ENCODE results near the gene EDC4.
"Not testable (repeated sequence)": the region's sequence is repeated elsewhere in the genome, so short reads cannot be mapped to it uniquely, and the experiment has no call there.

Gene EDC4

GRCh38 chr16:67847064-67847861 lies 25.6 kb upstream of the EDC4 start, which contains the start of gene CENPT:
Gene CENPT (minus strand): TSS chr16:67847693. CDS start chr16:67833859, 13,834 bp downstream.
- no peak for DNase-seq (ENCODE audit: low read depth in 2 of 2)

DNA sequence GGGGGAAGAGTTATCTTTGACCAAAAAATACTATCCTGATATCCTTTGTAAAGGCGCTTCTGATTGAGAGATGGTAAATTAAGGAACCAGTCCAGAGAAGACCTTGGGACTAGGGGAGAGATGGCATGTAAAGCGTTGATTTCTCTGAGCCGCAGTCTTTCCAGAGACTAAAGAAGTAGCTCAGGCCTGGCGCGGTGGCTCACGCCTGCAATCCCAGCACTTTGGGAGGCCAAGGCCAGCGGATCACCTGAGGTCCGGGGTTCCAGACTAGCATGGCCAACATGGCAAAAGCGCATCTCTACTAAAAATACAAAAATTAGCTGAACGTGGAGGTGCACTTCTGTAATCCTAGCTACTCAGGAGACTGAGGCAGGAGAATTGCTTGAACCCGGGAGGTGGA lies 24.7 kb upstream of the EDC4 start:
- DNase-seq (ENCODE audit: low read depth in 2 of 2), result no peak

DNA sequence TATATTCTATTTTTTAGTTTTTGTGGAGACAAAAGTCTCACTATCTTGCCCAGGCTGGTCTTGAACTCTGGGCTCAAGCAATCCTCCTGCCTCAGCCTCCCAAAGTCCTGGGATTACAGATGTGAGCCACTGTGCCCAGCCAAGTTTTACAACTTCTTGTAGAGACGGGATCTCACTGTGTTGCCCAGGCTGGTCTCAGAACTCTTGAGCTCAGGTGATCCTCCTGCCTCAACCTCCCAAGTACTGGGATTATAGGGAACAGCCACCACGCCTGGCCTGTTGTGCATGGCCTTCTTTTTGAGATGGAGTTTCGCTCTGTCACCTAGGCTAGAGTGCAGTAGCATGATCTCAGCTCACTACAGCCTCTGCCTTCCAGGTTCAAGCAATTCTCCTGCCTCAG lies 19.2 kb upstream of the EDC4 start:
- no peak for DNase-seq (ENCODE audit: low read depth in 2 of 2)

- DNase-seq (ENCODE audit: low read depth in 2 of 2), result no peak
These were observed 17.1 kb upstream of the EDC4 start for GRCh38 chr16:67855789-67856188.

- no peak for DNase-seq (ENCODE audit: low read depth in 2 of 2)
These were observed 15.8 kb upstream of the EDC4 start for GRCh38 chr16:67856927-67857546.

DNA sequence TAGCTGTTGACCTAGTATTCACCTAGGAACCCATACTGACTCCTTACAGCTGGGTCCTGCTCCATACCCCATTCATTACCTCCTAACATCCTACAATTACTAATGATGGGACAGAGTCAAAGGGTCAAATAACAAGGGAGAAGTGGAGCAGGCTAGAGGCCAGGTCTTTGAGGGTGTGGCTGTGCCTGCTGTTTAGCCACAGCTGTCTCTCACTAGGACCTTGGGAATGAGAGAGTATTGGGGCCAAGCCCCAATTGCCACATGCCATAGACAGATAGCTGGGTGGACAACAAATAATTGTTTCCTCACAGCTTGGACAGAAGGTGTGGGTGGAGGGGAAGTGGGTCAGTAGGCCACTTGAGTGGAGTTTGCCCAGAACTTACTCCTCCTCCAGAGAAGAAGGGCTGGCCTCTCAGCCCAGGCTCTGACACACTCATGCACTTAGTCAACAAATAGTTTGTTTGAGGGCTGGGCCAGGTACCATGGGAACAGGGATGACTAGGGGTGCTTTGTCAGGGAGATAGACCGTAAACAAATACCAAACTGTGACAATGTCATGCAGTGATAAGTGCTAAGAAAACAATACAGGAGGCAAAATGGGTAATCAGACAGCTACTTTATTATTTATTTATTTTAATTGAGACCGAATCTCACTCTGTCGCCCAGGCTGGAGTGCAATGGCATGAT lies 15.2 kb upstream of the EDC4 start:
- no peak for DNase-seq (ENCODE audit: low read depth in 2 of 2)

DNA sequence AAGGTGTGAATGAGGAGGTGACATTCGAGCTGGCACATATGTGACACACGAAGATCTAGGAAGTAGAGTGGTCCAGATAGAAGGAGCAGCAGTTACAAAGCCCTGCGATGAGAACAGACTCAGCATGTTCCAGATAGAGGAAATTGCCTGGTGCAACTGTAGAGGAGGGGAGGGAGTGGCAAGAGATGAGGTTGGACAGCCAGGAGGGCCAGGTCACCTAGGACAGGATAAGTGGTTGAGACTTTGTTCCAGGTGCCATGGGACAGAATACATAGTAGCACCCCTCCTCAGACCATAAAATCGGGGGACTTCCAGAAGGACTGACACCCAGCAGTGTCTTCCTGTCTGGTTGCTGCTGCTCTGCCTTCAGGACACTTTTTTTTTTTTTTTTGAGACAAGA lies 14.4 kb upstream of the EDC4 start:
- DNase-seq (ENCODE audit: low read depth in 2 of 2), result no peak

DNA sequence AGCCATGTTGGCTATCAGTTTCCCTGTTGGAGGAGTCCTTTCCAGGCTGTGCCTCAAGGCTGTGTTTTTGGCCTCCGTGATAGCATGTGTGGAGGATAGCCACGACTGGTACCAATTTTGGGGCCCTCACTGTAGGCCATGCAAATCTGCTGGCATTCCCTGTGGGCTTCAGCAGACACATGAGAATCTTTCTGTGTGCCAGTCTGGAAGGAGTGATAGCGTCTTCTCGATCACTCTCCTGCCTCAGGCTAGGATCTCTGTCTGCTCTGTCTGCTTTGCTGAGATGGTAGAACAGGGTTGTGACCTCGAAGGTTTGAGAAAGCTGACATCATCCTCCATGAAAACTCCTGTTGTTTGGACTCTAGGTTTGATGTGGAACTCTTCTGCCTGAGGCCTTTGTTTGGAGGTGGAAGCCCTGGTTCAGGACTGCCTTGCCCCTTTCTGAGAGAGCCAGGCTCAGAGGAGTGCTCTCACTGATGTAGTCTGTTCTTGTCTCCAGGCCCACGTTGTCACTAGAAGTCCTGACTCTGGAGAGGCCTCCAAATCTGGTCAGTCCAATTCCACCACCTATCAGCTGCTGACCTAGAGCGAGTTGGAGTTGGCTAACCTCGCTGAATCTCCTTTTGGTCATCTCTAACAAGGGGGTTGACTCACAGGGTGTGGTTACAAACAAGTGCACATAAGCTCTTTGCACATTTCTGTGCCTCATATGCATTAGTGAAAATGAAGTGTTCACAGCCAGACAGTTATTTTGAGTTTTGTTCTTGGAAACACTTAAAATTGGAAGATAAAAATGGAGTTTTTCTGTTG lies 12.1 kb upstream of the EDC4 start:
- no peak for DNase-seq (ENCODE audit: low read depth in 2 of 2)

DNA sequence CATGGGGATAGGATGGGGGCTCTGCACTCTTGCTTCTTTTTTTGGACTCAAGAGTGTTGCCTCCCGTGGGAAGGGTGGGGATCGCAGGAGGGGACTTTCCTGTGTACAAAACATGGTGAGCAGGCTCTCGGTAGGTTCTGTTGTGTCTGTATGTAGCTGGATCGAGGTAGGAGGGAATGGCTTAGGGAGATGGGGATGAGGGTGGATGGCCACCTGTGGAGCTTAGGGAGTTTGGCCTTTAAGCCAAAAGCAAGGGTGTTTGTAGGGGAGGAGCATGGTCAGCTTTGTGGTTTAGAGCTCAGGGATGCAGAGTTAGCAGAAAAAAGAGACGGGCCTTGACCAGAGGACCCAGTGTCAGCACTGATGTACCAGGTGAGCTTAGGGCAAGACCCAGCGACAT lies 11.0 kb upstream of the EDC4 start:
- DNase-seq (ENCODE audit: low read depth in 2 of 2), result no peak

DNA sequence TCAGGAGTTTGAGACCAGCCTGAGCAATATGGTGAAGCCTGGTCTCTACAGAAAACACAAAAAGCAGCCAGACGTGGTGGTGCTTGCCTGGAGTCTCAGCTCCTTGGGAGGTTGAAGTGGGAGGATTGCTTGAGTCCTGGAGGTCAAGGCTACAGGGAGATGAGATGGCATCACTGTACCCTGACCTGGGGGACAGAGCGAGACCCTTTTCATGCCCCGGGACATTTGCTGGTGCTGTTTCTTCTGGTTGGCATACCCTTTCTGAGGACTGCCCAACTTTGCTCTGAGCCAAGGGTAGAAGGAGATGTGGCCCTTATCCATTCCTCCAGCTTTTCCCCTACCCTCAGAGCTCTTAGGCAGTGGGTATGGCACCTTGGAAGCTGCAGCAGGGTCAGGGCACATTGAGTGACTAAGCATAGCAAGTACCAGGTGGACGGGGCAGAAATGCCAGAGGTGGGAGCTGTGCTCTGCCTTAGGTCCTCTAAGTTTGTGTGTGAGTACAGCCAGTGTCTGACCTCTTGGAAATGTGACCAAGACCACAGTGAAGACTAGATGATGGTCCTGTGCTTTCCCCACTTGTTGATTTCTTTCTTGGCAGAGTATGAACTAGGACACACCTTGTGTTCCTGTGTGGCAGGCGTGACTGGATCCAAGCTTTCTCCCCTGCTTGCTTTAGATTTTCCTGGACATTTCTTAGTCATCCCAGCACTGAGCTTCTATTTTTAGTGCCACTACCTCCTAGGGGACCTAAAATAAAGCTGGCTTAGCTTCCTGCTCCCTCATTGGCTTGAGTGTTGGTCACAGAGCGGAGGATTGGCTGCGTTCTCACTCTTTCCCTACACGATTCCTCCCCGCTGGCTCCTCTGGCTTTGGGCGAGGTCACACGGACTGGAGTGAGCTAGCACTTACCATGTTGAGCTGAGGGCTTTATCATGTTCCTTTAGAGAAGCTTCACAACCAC lies 9.9 kb upstream of the EDC4 start:
- DNase-seq (ENCODE audit: low read depth in 2 of 2), result no peak

DNA sequence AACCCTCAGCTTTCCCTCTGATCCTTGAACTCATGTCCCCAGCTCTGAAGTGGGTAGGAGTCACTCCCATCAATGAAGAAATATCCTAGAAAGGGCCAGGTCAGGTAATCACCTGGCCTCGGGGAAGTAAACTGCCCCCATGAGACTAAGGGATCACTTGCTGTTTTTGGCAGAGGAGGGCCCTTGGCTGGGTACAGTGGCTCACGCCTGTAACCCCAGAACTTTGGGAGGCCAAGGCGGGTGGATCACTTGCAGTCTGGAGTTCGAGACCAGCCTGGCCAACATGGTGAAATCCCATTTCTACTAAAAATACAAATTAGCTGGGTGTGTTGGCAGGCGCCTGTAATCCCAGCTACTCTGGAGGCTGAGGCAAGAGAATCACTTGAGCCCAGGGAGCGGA lies 8.8 kb upstream of the EDC4 start:
- not testable (repeated sequence) for DNase-seq (ENCODE audit: low read depth in 2 of 2)

DNA sequence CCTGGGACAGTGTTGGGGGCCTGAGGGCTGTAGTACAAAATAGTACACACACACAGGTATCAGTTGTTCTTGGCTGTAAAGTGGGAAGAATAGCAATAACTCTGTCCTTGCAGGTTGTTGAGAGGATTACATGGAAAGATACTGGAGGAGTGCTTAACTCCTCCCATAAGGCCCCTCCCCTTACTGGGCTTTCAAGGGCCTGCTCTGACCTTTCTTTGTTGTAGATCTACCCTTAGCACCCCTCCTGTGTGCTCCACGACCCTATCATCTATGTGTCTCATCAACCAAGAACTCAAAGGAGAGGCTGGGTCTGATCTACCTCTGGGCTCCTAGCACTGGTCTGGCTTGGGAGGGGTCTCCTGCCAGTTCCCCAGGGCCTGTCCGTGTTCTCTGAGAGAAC lies 8.3 kb upstream of the EDC4 start:
- DNase-seq (ENCODE audit: low read depth in 2 of 2), result no peak

DNA sequence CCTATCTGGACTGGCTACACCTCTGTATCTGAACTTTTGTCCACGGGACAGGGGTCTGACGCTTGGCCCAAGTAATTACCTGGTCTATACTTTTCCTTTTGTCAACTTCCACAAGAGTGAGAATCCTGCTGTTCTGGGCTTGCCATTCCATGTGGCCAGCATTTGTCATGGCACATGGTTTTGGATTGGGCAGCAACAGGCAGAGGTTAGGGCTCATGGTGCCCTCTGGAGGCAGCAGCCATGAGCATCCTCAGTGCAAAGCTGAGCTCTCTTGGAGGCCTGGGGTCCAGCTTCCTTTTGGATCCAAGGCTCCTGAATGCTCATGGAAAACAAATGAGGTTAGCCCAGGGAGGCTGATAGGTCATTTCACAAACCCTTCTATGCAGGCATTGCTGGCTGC lies 7.5 kb upstream of the EDC4 start:
- no peak for DNase-seq (ENCODE audit: low read depth in 2 of 2)

- DNase-seq (ENCODE audit: low read depth in 2 of 2), result no peak
These were observed 4.6 kb upstream of the EDC4 start for GRCh38 chr16:67868290-67868689.

- DNase-seq (ENCODE audit: low read depth in 2 of 2), result no peak
These were observed 3.2 kb upstream of the EDC4 start for GRCh38 chr16:67869653-67870052.

GRCh38 chr16:67871256-67871655 lies 1.6 kb upstream of the EDC4 start:
- no peak for DNase-seq (ENCODE audit: low read depth in 2 of 2)

GRCh38 chr16:67872131-67872630 lies 671 bp upstream of the EDC4 start:
- DNase-seq (ENCODE audit: low read depth in 2 of 2), result no peak

DNA sequence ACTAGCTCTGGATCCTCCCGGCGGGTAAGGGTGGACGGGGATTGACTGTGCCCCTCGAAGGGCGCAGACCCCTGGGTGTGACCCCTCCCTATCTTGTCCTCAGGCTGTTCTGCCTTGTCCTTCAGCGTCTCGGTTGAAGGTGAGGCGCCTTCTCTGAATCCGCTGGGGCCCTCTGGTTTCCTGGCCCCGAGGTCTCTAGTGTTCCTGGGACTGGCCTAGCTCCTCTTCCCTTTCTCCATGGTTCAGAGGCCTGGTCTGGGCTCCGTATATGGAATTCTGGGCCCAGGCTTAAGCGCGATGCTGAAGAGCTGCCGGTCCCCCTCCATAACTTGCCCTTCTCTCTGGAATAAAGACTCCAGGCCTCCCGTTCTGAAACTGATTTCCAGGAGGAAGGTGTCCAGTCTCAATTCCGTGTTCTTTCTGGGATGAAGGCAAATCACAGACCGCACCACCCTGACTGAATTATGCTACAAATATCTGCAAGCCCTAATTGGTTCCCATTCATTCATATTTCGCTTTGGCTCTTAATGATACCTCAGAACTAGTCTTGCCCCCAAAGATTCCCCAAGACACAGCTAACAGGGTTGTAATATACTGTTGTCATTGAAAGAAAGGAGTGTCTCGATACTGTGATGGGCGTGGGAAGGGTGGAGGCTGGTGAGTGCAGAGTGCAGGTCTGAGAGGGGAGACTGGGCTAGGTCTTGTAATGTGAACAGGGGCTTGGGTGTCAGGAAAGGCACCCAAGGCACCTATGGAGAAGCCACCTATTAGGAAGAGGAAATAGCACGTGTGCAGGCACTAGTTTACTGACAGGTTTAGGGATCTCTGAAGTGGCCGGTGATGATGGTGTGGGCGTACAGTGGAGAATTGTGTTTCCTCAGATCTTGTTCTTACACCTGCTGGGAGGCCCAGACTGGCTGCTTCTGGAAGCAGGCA lies 851 bp downstream of the EDC4 start:
- no peak for DNase-seq (ENCODE audit: low read depth in 2 of 2)

DNA sequence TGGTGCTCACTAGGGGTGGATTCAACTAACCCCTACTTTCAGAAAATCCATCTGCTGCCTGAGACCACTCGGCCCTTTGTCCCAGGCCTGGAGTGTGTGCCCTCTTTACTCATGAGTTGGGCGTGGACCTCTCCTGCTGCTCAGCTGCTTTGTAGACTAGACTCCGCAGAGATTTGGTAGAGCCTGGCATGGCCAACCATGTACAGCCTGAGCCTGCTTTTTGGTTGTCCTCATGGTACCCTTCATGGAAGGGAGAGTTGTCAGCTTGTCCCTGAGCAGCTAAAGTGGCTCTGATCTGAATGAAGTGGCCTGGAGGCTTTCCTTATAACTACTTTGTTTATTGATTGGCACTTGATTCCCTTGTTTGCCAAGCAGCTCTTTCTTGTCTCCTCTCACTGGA lies 1.5 kb downstream of the EDC4 start:
- no peak for DNase-seq (ENCODE audit: low read depth in 2 of 2)

DNA sequence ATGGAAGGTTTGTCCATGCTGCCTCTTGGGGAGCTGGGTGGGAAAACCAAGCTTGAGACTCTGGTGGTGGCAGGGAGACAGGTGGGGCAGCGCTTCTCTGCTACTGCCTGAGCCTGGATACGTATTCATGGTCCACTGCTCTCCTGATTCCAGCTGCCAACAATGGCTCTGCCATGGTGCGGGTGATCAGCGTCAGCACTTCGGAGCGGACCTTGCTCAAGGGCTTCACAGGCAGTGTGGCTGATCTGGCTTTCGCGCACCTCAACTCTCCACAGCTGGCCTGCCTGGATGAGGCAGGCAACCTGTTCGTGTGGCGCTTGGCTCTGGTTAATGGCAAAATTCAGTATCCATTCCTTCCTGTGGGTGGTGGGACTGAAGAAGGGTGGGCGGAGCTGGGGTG lies 4.2 kb downstream of the EDC4 start:
- DNase-seq (ENCODE audit: low read depth in 2 of 2), result no peak

Data from fibroblast of skin of left biceps (primary cell).